HEK293 (cell line): ENCODE results near the gene SIL1.
"Not testable (repeated sequence)": the region's sequence is repeated elsewhere in the genome, so short reads cannot be mapped to it uniquely, and the experiment has no call there.

Source experiments
- CTCF ChIA-PET: fragments of 350-600 bp; formaldehyde crosslinking; extraction: SDS; loops from one replicate; lab custom pipeline; 2021; ENCODE audit warnings: antibody characterized with exemption; lab: Yijun Ruan, JAX
- POLR2A ChIA-PET: fragments of 300-600 bp; formaldehyde crosslinking; extraction: SDS; loops from one replicate; lab custom pipeline; 2020; ENCODE audit warnings: antibody characterized with exemption, inconsistent platforms; lab: Yijun Ruan, JAX
- H3K27ac ChIP-seq: fragments of 200-500 bp; sonication (Bioruptor generic); 2 replicates; pipeline ENCODE4 v1.5.1; 2014; ENCODE audit warnings: low read depth, low read length, control low read depth, inconsistent platforms; ENCODE audit errors: extremely low read depth
- H3K36me3 ChIP-seq, 2 experiments: fragments of 200-500 bp in 1 of 2; sonication (Bioruptor generic) in 1 of 2; 1 replicate in 1 of 2; 2 replicates in 1 of 2; pipeline ENCODE4 v1.5.1; 2014 to 2017; ENCODE audit warnings: inconsistent platforms in 2 of 2, low read length in 2 of 2; ENCODE audit not compliant: control insufficient read depth in 2 of 2, insufficient read depth in 1 of 2
- H3K4me1 ChIP-seq: fragments of 200-500 bp; sonication (Bioruptor generic); 2 replicates; pipeline ENCODE4 v1.5.1; 2014; ENCODE audit warnings: mild to moderate bottlenecking, low read length, inconsistent platforms; ENCODE audit not compliant: control insufficient read depth, insufficient read depth
- H3K4me3 ChIP-seq: 2 replicates; pipeline ENCODE4 v1.5.1; 2011; ENCODE audit warnings: low read depth, mild to moderate bottlenecking, control low read depth, low read length, moderate library complexity
- H3K9me3 ChIP-seq: fragments of 200-500 bp; sonication (Bioruptor generic); 2 replicates; pipeline ENCODE4 v1.5.1; 2014; ENCODE audit warnings: low read depth, low read length, inconsistent platforms; ENCODE audit not compliant: control insufficient read depth, insufficient read depth
- HOXD13 ChIP-seq: sonication (generic); formaldehyde crosslinking; IDR thresholded peaks from 2 replicates; pipeline ENCODE4 v1.8.0; 2022; ENCODE audit warnings: missing genetic modification reagents, borderline replicate concordance
- REPIN1 ChIP-seq: fragments of 450-650 bp; formaldehyde crosslinking; IDR thresholded peaks from 2 replicates; pipeline ENCODE4 v1.5.1; 2017; ENCODE audit warnings: missing biosample characterization, missing genetic modification characterization, low read depth
- ZIC2 ChIP-seq: fragments of 450-650 bp; formaldehyde crosslinking; IDR thresholded peaks from 2 replicates; pipeline ENCODE4 v1.5.1; 2016; ENCODE audit warnings: missing biosample characterization, missing genetic modification characterization
- ZNF148 ChIP-seq: fragments of 450-650 bp; formaldehyde crosslinking; IDR thresholded peaks from 2 replicates; pipeline ENCODE4 v1.5.0; 2017; ENCODE audit warnings: missing biosample characterization, missing genetic modification characterization, borderline replicate concordance
- ZNF26 ChIP-seq: fragments of 450-650 bp; formaldehyde crosslinking; IDR thresholded peaks from 2 replicates; pipeline ENCODE4 v1.5.1; 2016; ENCODE audit warnings: missing biosample characterization, missing genetic modification characterization
- ZNF354C ChIP-seq: fragments of 450-650 bp; formaldehyde crosslinking; IDR thresholded peaks from 2 replicates; pipeline ENCODE4 v1.5.1; 2016; ENCODE audit warnings: missing biosample characterization, missing genetic modification characterization, low read depth, borderline replicate concordance
- ZNF362 ChIP-seq: fragments of 450-650 bp; formaldehyde crosslinking; IDR thresholded peaks from 2 replicates; pipeline ENCODE4 v1.5.1; 2016; ENCODE audit warnings: missing biosample characterization, missing genetic modification characterization
- ZNF391 ChIP-seq: fragments of 450-650 bp; formaldehyde crosslinking; IDR thresholded peaks from 2 replicates; pipeline ENCODE4 v1.5.1; 2016; ENCODE audit warnings: low read depth, missing biosample characterization, missing genetic modification characterization, borderline replicate concordance
- ZNF518A ChIP-seq: fragments of 450-650 bp; formaldehyde crosslinking; conservative IDR thresholded peaks from 2 replicates; pipeline ENCODE4 v1.5.1; 2016; ENCODE audit warnings: low read depth, missing biosample characterization, missing genetic modification characterization
- ZNF521 ChIP-seq: fragments of 450-650 bp; formaldehyde crosslinking; IDR thresholded peaks from 2 replicates; pipeline ENCODE4 v1.5.1; 2017; ENCODE audit warnings: missing biosample characterization, mild to moderate bottlenecking, missing genetic modification characterization
- ZNF529 ChIP-seq: fragments of 450-650 bp; formaldehyde crosslinking; IDR thresholded peaks from 2 replicates; pipeline ENCODE4 v1.5.1; 2017; ENCODE audit warnings: missing genetic modification characterization, missing biosample characterization; ENCODE audit not compliant: insufficient replicate concordance
- ZNF610 ChIP-seq: fragments of 450-650 bp; formaldehyde crosslinking; IDR thresholded peaks from 2 replicates; pipeline ENCODE4 v1.5.1; 2016; ENCODE audit warnings: missing biosample characterization, missing genetic modification characterization, borderline replicate concordance
- ZNF777 ChIP-seq: fragments of 450-650 bp; formaldehyde crosslinking; IDR thresholded peaks from 2 replicates; pipeline ENCODE4 v1.5.1; 2017; ENCODE audit warnings: missing biosample characterization, missing genetic modification characterization, borderline replicate concordance
- ZNF837 ChIP-seq: fragments of 450-650 bp; formaldehyde crosslinking; IDR thresholded peaks from 2 replicates; pipeline ENCODE4 v1.5.1; 2016; ENCODE audit warnings: missing biosample characterization, missing genetic modification characterization

Gene SIL1

GRCh38 chr5:138922494-138922893, 275.7 kb downstream of the SIL1 start:
- Histone ChIP-seq H3K36me3 (peaks cover 0 to 66% of the 10 kb centered on the region in 2 experiments; a peak in 1 of 3 replicates), H3K27ac (no peak overlapping the region), H3K4me1 (no peaks in the 10 kb centered on the region), H3K4me3 (no peak overlapping the region), H3K9me3 (no peaks in the 10 kb centered on the region)
- CTCF ChIA-PET: interaction anchor here (0.7 kb wide), 1 partner anchor 75 kb away, joined by 5 read pairs; no protein-coding TSS in a partner anchor
- TF ChIP-seq ZNF610 (tag by site-specific recombination) (no peak), REPIN1 (tag by site-specific recombination) (no peak)
- POLR2A ChIA-PET: no interaction called here

- CTCF ChIA-PET: interaction anchor here (0.7 kb wide), 1 partner anchor 28 kb away, joined by 4 read pairs; no protein-coding TSS in a partner anchor
- TF ChIP-seq ZNF362 (tag by site-specific recombination): peak; percentile 85
- H3K4me3 ChIP-seq, POLR2A ChIA-PET, H3K27ac ChIP-seq, H3K4me1 ChIP-seq, H3K9me3 ChIP-seq: not testable (repeated sequence)
- peaks cover 0 to 56% of the 10 kb centered on the region in 2 experiments; a peak in 2 of 3 replicates for H3K36me3 ChIP-seq
Measured at GRCh38 chr5:138921362-138921761, 276.8 kb downstream of the SIL1 start.

- H3K4me1 ChIP-seq: no peaks in the 10 kb centered on the region
- ChIA-PET POLR2A (no interaction called here), CTCF (no interaction called here)
- H3K27ac ChIP-seq: no peak overlapping the region
- H3K9me3 ChIP-seq: no peaks in the 10 kb centered on the region
- no peak overlapping the region for H3K4me3 ChIP-seq
- TF ChIP-seq ZNF148 (tag by site-specific recombination) (no peak), ZIC2 (tag by site-specific recombination) (no peak), ZNF521 (tag by site-specific recombination) (no peak), ZNF391 (tag by site-specific recombination) (no peak), ZNF26 (tag by site-specific recombination) (no peak), ZNF837 (tag by site-specific recombination) (no peak), ZNF777 (tag by site-specific recombination) (no peak), ZNF518A (no peak), HOXD13 (CRISPR knock-in tag) (no peak), ZNF354C (no peak), ZNF529 (tag by site-specific recombination) (no peak)
- H3K36me3 ChIP-seq: peaks cover 0 to 44% of the 10 kb centered on the region in 2 experiments; a peak in 2 of 3 replicates
Measured at GRCh38 chr5:138920181-138920580, 278.0 kb downstream of the SIL1 start.
